Measurements from ENCODE around the gene MIPEP.

GRCh38 chr13:23877286-23877685 lies 11.9 kb downstream of the MIPEP start:
- TF ChIP-seq, protein P1, sequence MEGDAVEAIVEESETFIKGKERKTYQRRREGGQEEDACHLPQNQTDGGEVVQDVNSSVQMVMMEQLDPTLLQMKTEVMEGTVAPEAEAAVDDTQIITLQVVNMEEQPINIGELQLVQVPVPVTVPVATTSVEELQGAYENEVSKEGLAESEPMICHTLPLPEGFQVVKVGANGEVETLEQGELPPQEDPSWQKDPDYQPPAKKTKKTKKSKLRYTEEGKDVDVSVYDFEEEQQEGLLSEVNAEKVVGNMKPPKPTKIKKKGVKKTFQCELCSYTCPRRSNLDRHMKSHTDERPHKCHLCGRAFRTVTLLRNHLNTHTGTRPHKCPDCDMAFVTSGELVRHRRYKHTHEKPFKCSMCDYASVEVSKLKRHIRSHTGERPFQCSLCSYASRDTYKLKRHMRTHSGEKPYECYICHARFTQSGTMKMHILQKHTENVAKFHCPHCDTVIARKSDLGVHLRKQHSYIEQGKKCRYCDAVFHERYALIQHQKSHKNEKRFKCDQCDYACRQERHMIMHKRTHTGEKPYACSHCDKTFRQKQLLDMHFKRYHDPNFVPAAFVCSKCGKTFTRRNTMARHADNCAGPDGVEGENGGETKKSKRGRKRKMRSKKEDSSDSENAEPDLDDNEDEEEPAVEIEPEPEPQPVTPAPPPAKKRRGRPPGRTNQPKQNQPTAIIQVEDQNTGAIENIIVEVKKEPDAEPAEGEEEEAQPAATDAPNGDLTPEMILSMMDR (IDR thresholded peaks at IDR 0.05), result no peak
- TF ChIP-seq POLR2A (IDR thresholded peaks at IDR 0.05), result no peak

Data from thyroid gland (tissue), 4 donors.